SK-N-SH (cell line): ENCODE measurements around the gene ADAMTS17. TPM values are rescaled to one million over a fixed set of nuclear protein-coding genes. Genes with fewer than 3 reads are reported as not detected.

Experiments used
- CTCF ChIA-PET: fragments of 300-600, 350-600 bp; formaldehyde crosslinking; extraction: SDS; loops from one replicate; lab custom pipeline; 2021; lab: Yijun Ruan, JAX
- POLR2A ChIA-PET: fragments of 350-600 bp; sonication (Branson Sonifier 250); formaldehyde crosslinking; extraction: SDS; loops from one replicate; lab custom pipeline; 2020; ENCODE audit warnings: antibody characterized with exemption, inconsistent platforms; lab: Yijun Ruan, JAX
- DNase-seq: peaks from one replicate; pipeline ENCODE4 v3.0.0; 2012
- H2AFZ ChIP-seq: fragments of 200-600 bp; sonication (generic); 2 replicates; pipeline ENCODE4 v1.8.1; 2016; ENCODE audit warnings: antibody characterized with exemption, mild to moderate bottlenecking, low read depth
- H3F3A ChIP-seq: fragments of 200-600 bp; sonication (generic); replicated peaks from 2 replicates; pipeline ENCODE3; 2016; ENCODE audit warnings: antibody characterized with exemption, mild to moderate bottlenecking; ENCODE audit not compliant: insufficient read depth
- H3K27ac ChIP-seq, 2 experiments: fragments of 200-500 bp in 1 of 2; fragments of 200-600 bp in 1 of 2; sonication (Bioruptor generic) in 1 of 2; sonication (generic), shearing (Covaris generic) in 1 of 2; 2 replicates each; pipeline versions ENCODE4 v1.5.1 to v1.6.1; 2014 to 2016; ENCODE audit warnings: low read depth in 2 of 2, inconsistent platforms in 1 of 2, low read length in 1 of 2, mild to moderate bottlenecking in 1 of 2, mixed read lengths in 1 of 2
- H3K27me3 ChIP-seq: fragments of 200-600 bp; sonication (generic), shearing (Covaris generic); 2 replicates; pipeline ENCODE4 v1.6.1; 2016; ENCODE audit warnings: mixed run types; ENCODE audit not compliant: insufficient read depth
- H3K36me3 ChIP-seq, 2 experiments: fragments of 200-500 bp in 1 of 2; fragments of 200-600 bp in 1 of 2; sonication (Bioruptor generic) in 1 of 2; sonication (generic) in 1 of 2; replicated peaks in 1 of 2; 2 replicates each; pipeline versions ENCODE3 to v1.5.1; 2014 to 2016; ENCODE audit warnings: low read length in 1 of 2, mild to moderate bottlenecking in 1 of 2; ENCODE audit not compliant: insufficient read depth in 2 of 2, control insufficient read depth in 1 of 2
- H3K4me1 ChIP-seq, 2 experiments: fragments of 200-500 bp in 1 of 2; fragments of 200-600 bp in 1 of 2; sonication (Bioruptor generic) in 1 of 2; sonication (generic), shearing (Covaris generic) in 1 of 2; 2 replicates each; pipeline versions ENCODE4 v1.5.1 to v1.6.1; 2014 to 2016; ENCODE audit warnings: low read depth in 1 of 2, low read length in 1 of 2, mixed run types in 1 of 2; ENCODE audit not compliant: insufficient read depth in 2 of 2, control insufficient read depth in 1 of 2
- H3K4me2 ChIP-seq: fragments of 200-600 bp; sonication (generic), shearing (Covaris generic); 2 replicates; pipeline ENCODE4 v1.6.1; 2017; ENCODE audit warnings: mixed run types
- H3K4me3 ChIP-seq, 2 experiments: fragments of 200-500 bp in 1 of 2; fragments of 200-600 bp in 1 of 2; sonication (Bioruptor generic) in 1 of 2; sonication (generic), shearing (Covaris generic) in 1 of 2; 2 replicates each; pipeline versions ENCODE4 v1.5.1 to v1.8.1; 2014 to 2016; ENCODE audit warnings: low read depth in 2 of 2, inconsistent platforms in 1 of 2, low read length in 1 of 2, mild to moderate bottlenecking in 1 of 2, mixed read lengths in 1 of 2, moderate library complexity in 1 of 2
- H3K79me2 ChIP-seq: fragments of 200-600 bp; sonication (generic); 2 replicates; pipeline ENCODE4 v1.8.1; 2017; ENCODE audit warnings: mild to moderate bottlenecking; ENCODE audit not compliant: insufficient read depth
- H3K9ac ChIP-seq: fragments of 200-600 bp; sonication (generic); 2 replicates; pipeline ENCODE4 v1.6.1; 2017; ENCODE audit warnings: mixed run types
- H3K9me2 ChIP-seq: fragments of 200-600 bp; sonication (generic); 2 replicates; pipeline ENCODE4 v1.6.1; 2017; ENCODE audit warnings: mixed run types
- H3K9me3 ChIP-seq: fragments of 200-600 bp; sonication (generic); 2 replicates; pipeline ENCODE4 v1.6.1; 2017; ENCODE audit warnings: mixed run types, mild to moderate bottlenecking, moderate library complexity
- H4K20me1 ChIP-seq: fragments of 200-600 bp; sonication (generic); 2 replicates; pipeline ENCODE4 v1.6.1; 2017; ENCODE audit warnings: mild to moderate bottlenecking, mixed run types; ENCODE audit not compliant: insufficient read depth
- ELF1 ChIP-seq: IDR thresholded peaks from 2 replicates; pipeline ENCODE4 v1.4.0; 2012
- EP300 ChIP-seq, 2 experiments: IDR thresholded peaks; 2 replicates each; pipeline versions ENCODE4 v1.4.0 to v1.6.1; 2012; ENCODE audit warnings: borderline replicate concordance in 1 of 2, low read depth in 1 of 2, low read length in 1 of 2
- FOSL2 ChIP-seq: IDR thresholded peaks from 2 replicates; pipeline ENCODE4 v1.4.0; 2012; ENCODE audit warnings: low read depth, mild to moderate bottlenecking, moderate library complexity, borderline replicate concordance
- GATA2 ChIP-seq: sonication (generic); formaldehyde crosslinking; IDR thresholded peaks from 2 replicates; pipeline ENCODE4 v1.5.0; 2020; ENCODE audit warnings: mild to moderate bottlenecking, missing genetic modification reagents
- JUND ChIP-seq: IDR thresholded peaks from 2 replicates; pipeline ENCODE4 v1.4.0; 2012
- MXI1 ChIP-seq: IDR thresholded peaks from 2 replicates; pipeline ENCODE4 v1.6.1; 2012; ENCODE audit warnings: mild to moderate bottlenecking, low read depth, low read length, improper control_type of control experiment
- RAD21 ChIP-seq: IDR thresholded peaks from 2 replicates; pipeline ENCODE4 v1.6.1; 2012; ENCODE audit warnings: mild to moderate bottlenecking, low read length
- SIN3A ChIP-seq: IDR thresholded peaks from 2 replicates; pipeline ENCODE4 v1.6.1; 2012; ENCODE audit warnings: low read depth, mild to moderate bottlenecking, low read length, moderate library complexity, borderline replicate concordance
- YY1 ChIP-seq: IDR thresholded peaks from 2 replicates; pipeline ENCODE4 v1.4.0; 2012; ENCODE audit warnings: low read depth, mild to moderate bottlenecking
- ZBTB33 ChIP-seq: IDR thresholded peaks from 2 replicates; pipeline ENCODE4 v1.4.0; 2012; ENCODE audit warnings: low read depth, borderline replicate concordance
- WGBS: methylation state at CpG from one replicate; pipeline ENCODE4 v1.1.6; 2017; ENCODE audit warnings: low lambda C conversion rate; 5-methylcytosine and 5-hydroxymethylcytosine counted together
- polyA plus RNA-seq, 3 experiments: library from polyadenylated mRNA; depleted of rRNA; stranded (reverse); fragments of >200 nt; gene quantifications; 2 replicates each; pipeline ENCODE4 v1.2.3, GENCODE V29; 2012
- TF ChIP-seq, protein P1 (sequence below): IDR thresholded peaks from 2 replicates; pipeline ENCODE4 v1.6.1; 2012; ENCODE audit warnings: mild to moderate bottlenecking, low read depth, low read length, moderate library complexity

Gene ADAMTS17
- polyA plus RNA-seq, 1 of the 3 experiments (the other 2 are of a cell fraction): not detected

DNA sequence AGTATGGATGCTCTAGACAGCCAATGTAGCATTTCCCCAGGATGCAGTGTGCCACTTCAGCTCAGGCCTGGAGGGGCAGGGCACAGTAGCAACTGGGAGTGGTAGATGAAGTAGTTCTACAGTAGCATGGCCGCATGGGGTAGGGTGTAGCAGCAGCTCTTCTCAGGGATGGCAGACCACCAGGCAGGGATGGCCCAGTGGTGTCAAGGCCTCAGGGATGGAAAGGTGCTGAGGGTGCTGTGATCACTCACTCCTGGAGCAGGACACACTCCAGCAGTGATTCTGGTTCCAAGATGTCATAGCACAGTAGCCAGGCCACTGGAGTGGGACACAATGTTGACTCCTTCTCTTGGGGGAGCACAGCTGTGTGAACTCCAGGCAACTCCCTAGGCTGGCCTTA lies 397.6 kb downstream of the ADAMTS17 start:
- WGBS: 0% methylated on average over 1 of the region's 1 CpG
- no peaks in the 10 kb centered on the region for H3K4me1 ChIP-seq

More for the DNA sequence above, 397.6 kb downstream of the ADAMTS17 start:
- Histone ChIP-seq H3K27me3 (no peaks in the 10 kb centered on the region), H3K27ac (no peak overlapping the region), H3K4me2 (no peak overlapping the region), H3K79me2 (no peaks in the 10 kb centered on the region), H2AFZ (no peak overlapping the region)
- no peak for DNase-seq
- CTCF ChIA-PET: interaction anchor here (1.5 to 1.9 kb wide), 2 partner anchors 395 to 406 kb away, joined by 3 to 7 read pairs; no protein-coding TSS in a partner anchor
- TF ChIP-seq EP300 (IDR thresholded peaks at IDR 0.05; ENCODE audit: borderline replicate concordance in 1 of 2, low read depth in 1 of 2, low read length in 1 of 2) (no peak), ELF1 (no peak), JUND (no peak), ZBTB33 (no peak), MXI1 (no peak), SIN3A (no peak), RAD21 (no peak), GATA2 (CRISPR knock-in tag) (no peak), YY1 (no peak), FOSL2 (no peak)
- TF ChIP-seq, protein P1, sequence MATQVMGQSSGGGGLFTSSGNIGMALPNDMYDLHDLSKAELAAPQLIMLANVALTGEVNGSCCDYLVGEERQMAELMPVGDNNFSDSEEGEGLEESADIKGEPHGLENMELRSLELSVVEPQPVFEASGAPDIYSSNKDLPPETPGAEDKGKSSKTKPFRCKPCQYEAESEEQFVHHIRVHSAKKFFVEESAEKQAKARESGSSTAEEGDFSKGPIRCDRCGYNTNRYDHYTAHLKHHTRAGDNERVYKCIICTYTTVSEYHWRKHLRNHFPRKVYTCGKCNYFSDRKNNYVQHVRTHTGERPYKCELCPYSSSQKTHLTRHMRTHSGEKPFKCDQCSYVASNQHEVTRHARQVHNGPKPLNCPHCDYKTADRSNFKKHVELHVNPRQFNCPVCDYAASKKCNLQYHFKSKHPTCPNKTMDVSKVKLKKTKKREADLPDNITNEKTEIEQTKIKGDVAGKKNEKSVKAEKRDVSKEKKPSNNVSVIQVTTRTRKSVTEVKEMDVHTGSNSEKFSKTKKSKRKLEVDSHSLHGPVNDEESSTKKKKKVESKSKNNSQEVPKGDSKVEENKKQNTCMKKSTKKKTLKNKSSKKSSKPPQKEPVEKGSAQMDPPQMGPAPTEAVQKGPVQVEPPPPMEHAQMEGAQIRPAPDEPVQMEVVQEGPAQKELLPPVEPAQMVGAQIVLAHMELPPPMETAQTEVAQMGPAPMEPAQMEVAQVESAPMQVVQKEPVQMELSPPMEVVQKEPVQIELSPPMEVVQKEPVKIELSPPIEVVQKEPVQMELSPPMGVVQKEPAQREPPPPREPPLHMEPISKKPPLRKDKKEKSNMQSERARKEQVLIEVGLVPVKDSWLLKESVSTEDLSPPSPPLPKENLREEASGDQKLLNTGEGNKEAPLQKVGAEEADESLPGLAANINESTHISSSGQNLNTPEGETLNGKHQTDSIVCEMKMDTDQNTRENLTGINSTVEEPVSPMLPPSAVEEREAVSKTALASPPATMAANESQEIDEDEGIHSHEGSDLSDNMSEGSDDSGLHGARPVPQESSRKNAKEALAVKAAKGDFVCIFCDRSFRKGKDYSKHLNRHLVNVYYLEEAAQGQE: no peak
- TF ChIP-seq, all 33 proteins: peak for 0
- Histone ChIP-seq H3K4me3 (no peak overlapping the region), H3K9me2 (no peaks in the 10 kb centered on the region), H4K20me1 (no peaks in the 10 kb centered on the region), H3K9ac (no peak overlapping the region), H3K9me3 (peaks cover 7% of the 10 kb centered on the region; the same call in 1 of the 2 replicates), H3F3A (no peaks in the 10 kb centered on the region), H3K36me3 (no peaks in the 10 kb centered on the region)
- POLR2A ChIA-PET: no interaction called here
